Breast epithelium (tissue), 3 donors: ENCODE measurements around the gene EP400.

Source experiments
- CTCF ChIP-seq, 3 donors: fragments of 450-650 bp; IDR thresholded peaks; one replicate each; pipeline ENCODE4 v1.5.1; 2016 to 2017; ENCODE audit warnings: antibody characterized with exemption in 3 of 3, mild to moderate bottlenecking in 3 of 3, moderate library complexity in 3 of 3
- POLR2A ChIP-seq: fragments of 450-650 bp; IDR thresholded peaks from one replicate; pipeline ENCODE4 v1.6.1; 2016; ENCODE audit warnings: antibody characterized with exemption, mild to moderate bottlenecking, moderate library complexity
- POLR2AphosphoS5 ChIP-seq, 3 donors: sonication (generic); formaldehyde crosslinking; IDR thresholded peaks; one replicate each; pipeline ENCODE4 v1.6.1; 2017; ENCODE audit warnings: antibody characterized with exemption in 3 of 3

- no peak for TF ChIP-seq POLR2AphosphoS5 (IDR thresholded peaks at IDR 0.05)
- no peak for TF ChIP-seq POLR2A
- no peak for TF ChIP-seq CTCF (IDR thresholded peaks at IDR 0.05)
These were observed 37.2 kb downstream of the EP400 start for GRCh38 chr12:131986910-131987309.
